ENCODE measurements around the gene NPPC.
"Not testable (repeated sequence)": the region's sequence is repeated elsewhere in the genome, so short reads cannot be mapped to it uniquely, and the experiment has no call there.

Gene NPPC, protein sequence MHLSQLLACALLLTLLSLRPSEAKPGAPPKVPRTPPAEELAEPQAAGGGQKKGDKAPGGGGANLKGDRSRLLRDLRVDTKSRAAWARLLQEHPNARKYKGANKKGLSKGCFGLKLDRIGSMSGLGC

DNA sequence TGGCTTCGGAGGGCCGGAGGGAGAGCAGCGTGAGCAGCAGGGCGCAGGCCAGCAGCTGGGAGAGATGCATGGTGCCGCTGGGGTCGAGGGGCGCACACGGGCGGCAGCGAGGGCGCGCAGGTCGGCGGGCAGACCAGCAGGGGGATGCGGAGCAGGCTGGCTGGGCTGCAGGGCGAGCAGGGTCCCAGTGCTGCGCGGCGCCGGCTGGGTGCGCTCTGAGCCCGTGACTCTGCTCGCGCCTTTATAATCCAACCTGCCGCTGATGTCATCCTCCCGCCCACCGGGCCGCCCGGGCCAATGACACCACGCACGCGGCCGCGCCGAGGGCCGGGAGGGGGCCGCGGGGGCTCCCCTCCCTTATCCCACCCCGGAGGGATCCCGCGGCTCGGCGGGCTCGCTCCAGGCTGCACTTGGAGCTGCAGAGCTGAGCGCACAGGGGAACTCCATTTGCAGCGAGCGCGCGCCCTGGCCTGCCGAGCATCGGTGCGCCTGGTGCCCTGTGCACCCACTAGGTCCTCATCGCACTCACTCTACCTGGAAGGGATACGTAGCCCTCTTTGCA, at the start of gene NPPC:
NPPC (minus strand) TSS at position 217 of the 562 bp plus-strand sequence; CDS start at position 70, 147 bp downstream.
- peak; percentile 12 for DNase-seq (ENCODE audit: low read depth)

DNA sequence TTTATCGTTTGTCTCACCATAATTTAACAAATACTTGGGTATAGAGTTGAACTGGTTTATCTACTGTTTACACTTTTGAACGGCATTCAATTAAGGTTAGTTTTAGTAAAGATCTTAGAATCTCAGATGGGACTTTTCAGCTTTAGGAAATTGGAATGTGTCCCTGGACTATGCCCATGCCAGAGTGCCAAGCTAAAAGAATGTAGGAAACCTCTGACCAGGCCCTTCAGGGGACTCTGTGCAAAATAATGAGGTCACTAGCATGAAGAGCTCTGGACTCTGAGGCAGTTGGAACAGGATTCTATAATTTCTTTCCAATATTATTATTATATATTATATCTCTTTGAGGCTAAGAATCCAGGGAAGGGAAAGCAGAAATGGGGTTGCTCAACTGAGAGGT, 48.8 kb upstream of the NPPC start:
- DNase-seq (ENCODE audit: low read depth): no peak

DNA sequence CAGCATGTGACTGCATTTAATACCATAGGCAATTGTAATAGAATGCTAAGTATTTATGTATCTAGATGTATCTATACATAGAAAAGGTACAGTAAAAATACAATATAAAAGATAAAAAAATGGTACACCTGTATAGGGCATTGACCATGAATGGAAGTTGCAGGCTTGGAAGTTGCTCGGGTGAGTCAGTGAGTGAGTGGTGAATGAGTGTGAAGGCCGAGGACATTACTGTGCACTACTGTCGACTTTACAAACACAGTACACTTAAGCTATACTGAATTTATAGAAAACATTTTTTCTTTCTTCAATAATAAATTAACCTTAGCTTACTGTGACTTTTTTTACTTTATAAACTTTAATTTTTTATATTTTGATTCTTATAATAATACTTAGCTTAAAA, 44.3 kb upstream of the NPPC start:
- DNase-seq (ENCODE audit: low read depth): no peak

DNA sequence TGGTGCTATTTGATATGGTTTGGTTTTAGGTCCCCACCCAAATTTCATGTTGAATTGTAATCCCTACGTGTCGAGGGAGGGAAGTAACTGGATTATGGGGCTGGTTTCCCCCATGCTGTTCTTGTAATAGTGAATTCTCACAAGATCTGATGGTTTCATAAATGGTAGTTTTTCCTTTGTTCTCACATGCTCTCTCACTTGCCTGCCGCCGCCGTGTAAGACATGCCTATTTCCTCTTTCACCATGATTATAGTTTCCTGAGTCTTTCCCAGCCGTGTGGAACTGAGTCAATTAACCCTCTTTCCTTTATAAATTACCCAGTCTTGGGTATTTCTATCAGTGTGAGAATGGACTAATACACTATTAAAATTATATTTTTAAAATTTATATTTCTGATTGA, 42.6 kb upstream of the NPPC start:
- DNase-seq (ENCODE audit: low read depth): no peak

DNA sequence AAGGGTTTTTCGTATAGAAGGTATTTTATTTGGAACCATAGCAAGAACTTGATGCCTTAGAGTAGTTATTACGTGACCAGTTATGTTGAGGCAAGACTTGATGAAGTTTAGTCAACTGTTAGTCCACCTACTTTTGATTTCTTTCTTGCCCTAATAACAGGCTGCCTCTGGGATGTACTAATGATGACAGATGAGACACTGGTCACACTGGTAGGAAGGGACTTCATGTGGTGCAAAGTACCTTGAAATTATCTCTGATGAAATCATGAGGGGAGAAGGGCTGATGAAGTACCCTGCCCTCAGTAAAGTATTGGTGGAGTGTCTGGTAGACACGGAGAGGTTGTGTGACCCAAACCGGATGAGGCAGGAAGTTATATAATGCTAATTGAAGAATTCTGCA, 40.7 kb upstream of the NPPC start:
- no peak for DNase-seq (ENCODE audit: low read depth)

DNA sequence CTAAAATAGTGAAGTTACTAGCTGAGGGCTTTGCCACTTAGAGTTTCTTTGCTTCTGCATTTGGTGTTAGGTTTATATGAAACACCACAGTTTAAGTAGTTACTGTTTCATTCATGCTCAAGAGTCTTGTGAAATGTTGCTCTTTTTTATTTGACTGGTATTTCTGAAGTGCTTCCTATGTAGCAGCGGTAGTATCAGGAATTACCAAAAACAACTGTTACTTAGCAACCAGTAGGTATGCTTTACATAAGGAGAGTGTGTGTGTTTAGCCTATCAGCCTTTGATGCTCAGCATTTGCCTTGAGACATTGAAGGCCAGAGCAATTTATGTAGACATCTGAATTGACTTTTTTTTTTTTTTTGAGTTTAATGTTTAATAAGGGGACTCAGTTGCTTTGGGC, 38.9 kb upstream of the NPPC start:
- DNase-seq (ENCODE audit: low read depth): no peak

DNA sequence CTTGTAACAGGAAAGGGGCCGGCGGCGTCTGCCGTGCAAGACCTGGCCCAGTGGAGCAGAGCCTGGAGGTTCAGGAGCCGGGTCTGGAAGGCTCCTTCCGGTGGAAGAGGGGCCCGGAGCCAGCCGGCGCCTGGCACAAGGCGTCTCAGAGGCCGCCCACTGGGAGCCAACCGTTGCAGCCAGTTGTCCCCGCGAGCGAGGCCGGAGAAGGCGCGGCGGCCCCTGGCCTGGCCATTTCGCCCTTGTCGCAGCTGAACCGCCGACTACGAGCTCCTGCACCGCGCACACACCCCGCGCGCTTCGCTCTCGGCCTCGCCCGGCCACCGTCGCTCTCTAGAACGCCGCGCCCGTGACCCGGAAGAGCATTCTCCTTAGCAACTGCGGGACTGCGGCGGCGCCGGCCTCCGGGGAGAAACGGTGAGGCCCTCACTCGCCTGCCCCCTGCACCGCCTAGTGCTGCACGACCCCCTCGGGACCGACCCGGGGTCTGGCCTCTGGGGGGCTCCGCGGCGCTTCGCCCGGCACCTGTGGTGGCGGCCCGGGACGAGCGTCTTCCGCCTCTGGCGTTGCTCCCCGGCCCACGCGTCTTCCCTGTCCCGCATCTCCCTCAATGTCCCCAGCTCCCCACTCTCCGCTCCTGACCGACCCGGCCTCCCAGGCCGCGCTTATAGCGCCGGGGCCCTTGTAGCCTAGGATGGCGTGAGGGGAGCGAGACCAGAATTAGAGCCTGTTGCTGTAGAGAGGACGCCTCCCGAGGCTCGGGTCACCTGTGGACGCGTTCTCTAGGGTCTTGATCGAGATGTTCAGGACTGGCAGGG, 35.4 kb upstream of the NPPC start, which contains the start of gene DIS3L2:
DIS3L2 (plus strand) TSS at position 365 of the 818 bp plus-strand sequence. CDS start 53,215 bp downstream, outside the sequence.
- DNase-seq (ENCODE audit: low read depth): peak; percentile 41

DNA sequence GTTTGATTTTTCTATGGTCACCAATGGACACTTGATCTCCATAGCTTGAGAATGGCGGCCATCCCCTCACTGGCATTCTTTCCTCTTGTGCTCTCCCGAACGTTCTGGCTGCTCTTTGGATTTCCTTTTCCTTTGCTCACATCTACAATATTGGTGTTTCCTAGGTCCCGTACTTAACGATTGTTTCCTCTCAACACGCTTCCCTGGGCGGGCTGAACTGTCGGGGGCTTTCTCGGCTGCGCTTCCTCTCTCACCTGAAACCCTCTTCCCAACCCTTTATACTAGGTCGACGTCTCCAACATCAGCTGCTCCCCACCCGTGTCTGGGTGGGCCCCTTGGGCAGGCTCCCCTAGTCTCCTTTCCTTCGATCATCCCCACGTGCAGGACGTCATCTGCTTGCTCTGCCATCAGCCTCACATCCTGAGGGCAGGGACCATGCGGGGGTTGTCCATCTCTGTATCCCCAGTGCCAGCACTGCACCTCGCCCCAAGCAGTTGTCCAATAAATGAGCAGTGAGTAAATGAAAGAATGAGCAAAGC, 34.7 kb upstream of the NPPC start:
- DNase-seq (ENCODE audit: low read depth): no peak

DNA sequence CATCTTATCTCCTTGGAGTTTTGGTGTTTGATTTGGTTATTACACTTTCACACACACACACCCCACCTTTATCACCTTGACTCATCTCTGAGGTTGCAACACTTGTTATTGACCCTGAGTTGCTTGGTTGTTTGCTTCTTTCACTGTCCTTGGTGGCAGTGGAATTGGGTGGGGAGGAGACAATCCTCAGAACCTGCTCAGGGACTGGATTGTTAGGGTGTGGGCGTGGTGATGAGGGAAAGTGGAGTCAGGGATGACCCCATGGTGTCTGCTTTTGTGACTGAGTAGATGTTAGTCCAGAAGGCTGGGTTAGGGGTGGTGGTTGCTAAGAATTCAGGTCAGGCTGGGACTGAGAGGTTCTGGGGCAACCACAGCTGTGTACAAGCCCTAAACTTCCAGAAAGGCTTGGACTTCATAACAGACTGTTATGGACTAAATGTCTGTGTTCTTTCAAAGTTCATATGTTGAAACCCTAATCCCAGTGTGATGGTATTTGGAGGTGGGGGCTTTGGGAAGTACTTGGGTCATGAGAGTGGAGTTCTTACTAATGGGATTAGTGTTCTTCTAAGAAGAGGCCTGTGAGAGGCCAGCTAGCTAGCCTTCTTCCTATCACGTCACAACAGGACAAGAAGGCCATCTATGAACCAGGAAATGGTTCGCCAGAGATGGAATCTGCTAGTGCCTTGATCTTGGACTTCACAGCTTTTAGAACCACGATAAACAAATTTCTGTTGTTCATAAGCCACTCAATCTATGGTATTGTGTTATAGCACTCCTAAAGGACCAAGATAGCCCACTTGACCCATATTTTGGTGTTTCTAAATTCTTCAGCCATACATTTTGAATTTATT, 31.9 kb upstream of the NPPC start:
- no peak for DNase-seq (ENCODE audit: low read depth)

DNA sequence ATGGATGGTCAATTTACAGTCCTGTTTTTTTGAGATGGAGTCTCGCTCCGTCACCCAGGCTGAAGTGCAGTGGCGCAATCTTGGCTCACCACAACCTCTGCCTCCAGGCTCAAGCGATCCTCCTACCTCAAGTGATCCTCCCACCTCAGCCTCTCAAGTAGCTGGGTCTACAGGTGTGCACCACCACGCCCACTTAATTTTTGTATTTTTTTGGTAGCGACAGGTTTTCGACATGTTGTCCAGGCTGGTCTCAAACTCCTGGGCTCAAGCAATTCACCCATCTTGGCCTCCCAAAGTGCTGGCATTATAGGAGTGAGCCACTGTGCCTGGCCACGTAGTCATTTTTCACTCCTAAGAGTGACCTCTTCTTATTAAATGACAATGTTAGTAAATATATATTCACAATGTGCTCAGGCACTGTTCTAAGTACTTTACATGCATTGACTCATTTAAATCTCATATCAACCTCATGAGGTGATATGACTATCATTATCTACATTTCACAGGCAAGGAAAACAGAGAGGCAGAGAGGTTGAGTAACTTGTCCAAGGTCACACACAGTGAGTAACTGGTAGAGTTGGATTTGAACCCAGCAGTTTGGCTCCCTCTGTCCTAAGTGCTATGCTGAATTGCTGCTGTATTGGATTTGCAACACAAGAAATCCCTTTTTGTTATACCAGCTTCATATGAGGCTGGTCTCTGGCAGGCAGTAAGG, 29.7 kb upstream of the NPPC start:
- no peak for DNase-seq (ENCODE audit: low read depth)

DNA sequence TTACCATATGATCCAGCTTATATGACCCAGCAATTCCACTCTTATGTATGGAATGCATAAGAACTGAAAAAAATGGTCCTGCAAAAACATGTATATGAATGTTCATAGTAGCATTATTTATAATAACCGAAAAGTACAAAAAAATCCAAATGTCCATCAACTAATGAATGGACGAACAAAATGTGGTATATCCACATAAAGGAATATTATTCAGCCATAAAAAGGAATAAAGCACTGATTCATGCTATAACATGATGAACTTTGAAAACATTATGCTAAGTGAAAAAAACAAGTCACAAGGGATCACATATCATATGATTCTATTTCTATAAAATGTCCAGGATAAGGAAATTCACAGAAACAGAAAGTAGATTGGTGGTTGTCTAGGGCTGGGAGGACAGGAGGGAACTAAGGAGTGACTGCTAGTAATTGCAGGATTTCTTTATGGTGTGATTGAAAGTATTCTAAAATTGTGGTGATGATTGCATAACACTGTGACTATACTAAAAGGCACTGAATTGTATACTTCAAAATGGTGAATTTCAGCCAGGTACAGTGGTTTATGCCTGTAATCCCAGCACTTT, 25.3 kb upstream of the NPPC start:
- DNase-seq (ENCODE audit: low read depth): no peak

DNA sequence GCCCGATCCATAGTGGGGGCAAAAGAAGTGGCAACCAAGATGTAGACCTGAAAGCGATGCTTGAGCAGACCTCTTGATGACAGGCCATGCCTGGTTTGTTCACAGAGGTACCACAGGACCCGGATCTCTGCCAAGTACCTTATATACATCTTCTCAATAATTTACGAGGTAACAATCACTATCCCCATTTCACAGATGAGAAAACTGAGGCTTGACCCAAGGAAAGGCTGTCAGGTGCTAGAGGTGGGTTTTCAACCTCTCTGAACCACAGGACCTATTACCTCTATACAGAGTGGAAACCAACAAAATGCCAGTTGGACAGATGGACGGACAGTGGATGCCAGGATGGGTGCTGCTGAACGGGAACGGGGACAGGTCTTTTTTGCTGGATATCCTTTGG, 21.5 kb upstream of the NPPC start:
- DNase-seq (ENCODE audit: low read depth): no peak

DNA sequence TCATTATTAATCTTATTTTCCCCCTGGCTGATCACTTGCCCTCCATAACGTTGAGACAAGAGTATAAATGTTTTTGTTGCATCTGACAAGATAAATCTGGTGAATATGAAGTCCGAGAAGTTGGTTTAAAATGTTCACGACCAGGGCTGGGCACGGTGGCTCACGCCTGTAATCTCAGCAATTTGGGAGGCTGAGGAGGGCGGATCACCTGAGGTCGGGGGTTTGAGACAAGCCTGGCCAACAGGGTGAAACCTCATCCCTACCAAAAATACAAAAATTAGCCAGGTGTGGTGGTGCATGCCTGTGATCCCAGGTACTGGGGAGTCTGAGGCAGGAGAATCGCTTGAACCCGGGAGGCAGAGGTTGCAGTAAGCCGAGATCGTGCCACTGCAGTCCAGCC, 20.9 kb upstream of the NPPC start:
- DNase-seq (ENCODE audit: low read depth): not testable (repeated sequence)

DNA sequence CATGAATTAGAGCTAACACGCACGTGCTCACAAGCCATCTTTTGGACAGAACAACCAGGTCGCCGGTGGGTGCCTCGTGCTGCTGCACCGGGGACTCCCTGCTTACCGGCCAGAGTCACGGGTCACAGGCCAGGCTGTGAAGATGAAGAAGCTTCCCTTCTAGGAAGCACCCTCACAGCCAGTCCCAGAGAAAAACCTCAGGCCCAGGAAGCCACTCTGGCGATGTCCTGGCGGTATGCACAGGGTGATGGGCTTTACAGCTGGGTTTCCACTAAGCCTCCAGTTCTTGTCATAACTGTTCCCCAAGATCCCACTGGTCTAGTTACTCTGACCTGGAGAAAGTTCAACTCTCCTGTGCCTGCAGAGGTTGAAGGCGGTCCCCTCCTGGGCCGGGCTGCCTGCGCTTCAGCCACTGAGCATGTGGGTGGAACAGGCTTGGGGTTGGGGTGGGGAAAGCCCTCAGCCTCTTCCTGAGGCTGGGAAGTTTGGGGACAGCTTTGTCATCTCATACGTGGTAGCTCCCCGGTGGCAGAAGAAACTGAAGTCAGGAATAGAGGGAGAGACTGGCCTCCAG, 20.1 kb upstream of the NPPC start:
- no peak for DNase-seq (ENCODE audit: low read depth)

DNA sequence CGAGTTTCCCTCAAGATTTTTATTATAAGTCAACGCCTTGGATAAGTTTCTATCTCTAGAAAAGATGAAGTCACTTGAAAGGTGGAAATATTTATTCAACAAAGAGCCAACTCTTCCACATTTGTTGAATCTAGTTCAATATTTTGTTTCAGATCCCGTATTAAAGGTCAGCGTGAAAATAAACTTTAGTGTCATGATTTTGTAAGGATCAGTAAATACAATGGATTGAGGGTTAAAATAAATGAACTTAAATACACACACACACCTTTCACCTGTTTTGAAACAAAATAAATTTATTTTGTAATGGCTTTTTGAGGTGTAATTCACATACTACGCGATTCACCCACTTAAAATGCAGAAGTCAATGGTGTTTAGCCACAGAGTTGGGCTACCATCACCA, 16.0 kb upstream of the NPPC start:
- no peak for DNase-seq (ENCODE audit: low read depth)

DNA sequence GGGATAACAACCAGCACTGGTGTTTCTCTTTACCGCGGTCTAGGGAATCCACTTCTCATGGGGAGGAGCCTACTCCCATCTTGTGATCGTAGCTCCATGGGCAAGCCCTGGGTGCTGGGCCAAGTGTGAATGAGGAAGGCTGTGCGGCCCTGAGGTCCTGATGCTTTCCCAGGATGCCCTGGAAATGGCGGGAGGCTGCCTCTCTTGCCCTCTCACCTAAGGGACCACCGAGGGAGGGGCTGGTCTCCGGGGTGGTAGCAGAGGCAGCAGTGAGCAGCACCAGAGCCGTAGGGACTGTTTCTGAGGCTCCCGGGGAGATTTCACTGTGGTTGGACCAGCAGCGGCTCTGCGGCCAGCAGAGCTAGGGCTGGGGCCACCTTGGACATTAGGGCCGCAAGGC, 15.5 kb upstream of the NPPC start:
- DNase-seq (ENCODE audit: low read depth): no peak

DNA sequence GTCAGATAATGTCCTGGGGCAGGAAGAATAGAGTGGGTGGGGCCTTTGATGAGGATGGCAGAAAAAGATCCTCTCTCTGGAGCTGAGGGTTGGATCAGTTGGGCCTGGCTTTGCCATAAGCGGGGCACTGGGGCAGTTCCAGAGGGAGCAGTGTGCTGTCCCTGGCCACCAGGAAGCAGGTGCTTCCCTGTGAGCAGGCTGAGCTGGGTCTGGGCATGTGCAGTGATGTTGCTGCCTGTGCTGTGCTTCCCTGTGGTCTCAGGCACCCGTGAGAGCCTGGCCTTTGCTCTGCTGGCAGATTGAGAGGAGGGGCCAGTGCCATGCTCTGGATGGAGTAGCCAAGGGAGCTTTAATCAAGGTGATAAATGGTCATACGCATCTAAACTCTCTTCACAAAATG, 14.6 kb upstream of the NPPC start:
- DNase-seq (ENCODE audit: low read depth): no peak

DNA sequence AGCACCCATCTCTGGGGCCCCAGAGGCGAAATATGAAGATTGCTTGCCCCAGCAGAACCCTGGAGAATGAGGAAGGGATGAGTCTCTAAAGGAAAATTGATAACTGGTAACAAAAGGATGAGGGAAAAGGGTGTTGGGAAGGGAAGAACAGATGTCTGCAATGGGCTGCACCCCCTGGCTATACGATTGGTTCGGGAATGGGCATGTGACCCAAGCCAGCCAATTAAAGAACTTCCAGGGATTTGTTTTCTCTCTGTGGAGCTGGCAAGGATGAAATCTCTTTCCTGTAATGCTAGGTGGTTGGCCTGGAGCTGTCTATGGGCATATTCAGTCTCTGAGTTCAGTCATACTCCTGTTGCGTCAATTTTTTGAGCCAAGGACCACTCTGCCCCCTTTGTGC, 12.8 kb upstream of the NPPC start:
- no peak for DNase-seq (ENCODE audit: low read depth)

DNA sequence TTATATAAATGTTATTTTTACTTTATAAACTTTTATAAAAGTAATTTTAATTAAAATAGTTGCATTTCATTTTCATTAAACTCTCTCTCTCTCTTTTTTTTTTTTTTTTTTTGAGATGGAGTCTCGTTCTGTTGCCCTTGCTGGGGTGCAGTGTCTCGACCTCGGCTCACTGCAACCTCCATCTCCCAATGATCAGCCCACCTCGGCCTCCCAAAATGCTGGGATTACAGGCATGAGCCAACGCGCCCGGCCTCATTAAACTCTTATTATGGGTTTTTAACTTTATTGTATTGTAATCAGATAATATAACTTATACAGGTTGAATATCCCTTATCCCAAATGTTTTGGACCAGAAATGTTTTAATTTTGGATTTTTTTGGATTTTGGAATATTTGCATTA, 10.9 kb upstream of the NPPC start:
- no peak for DNase-seq (ENCODE audit: low read depth)

DNA sequence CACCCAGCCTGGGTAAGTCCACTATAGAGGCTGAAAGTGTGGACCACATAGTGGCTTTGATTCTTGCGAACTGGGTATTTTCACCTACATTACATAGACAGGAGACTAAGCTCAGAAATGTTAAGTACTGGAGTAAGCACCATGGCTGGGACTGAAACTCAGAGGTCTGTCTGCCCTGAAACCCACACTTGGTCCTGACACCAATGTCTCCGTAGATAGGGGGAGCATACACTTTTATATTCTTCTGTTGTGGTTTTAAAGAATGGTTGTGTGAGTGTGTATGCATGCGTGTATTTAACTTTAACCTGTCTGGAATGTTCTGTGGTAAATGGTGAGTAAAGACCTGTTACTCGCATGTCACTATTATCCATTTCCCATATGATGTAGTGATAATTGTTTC, 10.3 kb upstream of the NPPC start:
- DNase-seq (ENCODE audit: low read depth): no peak

DNA sequence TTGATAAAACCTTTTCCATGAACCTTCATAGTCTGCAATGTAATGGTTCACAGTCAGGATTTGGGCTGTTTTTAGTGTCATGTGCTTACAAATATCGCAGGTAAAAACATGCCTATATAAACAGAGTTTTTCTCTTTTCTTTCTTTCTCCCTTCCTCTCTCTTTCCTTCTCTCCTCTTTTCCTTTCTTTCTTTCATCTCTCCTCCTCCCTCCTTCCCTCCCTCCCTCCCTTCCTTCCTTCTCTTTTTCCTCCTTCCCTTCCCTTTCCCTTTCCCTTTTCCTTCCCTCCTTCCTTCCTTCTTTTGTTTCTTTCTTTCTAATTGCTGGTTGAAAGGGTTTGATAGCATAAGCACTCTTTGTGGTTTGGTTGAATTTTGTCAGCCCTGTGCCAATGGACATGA, 9.6 kb upstream of the NPPC start:
- no peak for DNase-seq (ENCODE audit: low read depth)
